ENCODE data around the gene MADCAM1.

DNA sequence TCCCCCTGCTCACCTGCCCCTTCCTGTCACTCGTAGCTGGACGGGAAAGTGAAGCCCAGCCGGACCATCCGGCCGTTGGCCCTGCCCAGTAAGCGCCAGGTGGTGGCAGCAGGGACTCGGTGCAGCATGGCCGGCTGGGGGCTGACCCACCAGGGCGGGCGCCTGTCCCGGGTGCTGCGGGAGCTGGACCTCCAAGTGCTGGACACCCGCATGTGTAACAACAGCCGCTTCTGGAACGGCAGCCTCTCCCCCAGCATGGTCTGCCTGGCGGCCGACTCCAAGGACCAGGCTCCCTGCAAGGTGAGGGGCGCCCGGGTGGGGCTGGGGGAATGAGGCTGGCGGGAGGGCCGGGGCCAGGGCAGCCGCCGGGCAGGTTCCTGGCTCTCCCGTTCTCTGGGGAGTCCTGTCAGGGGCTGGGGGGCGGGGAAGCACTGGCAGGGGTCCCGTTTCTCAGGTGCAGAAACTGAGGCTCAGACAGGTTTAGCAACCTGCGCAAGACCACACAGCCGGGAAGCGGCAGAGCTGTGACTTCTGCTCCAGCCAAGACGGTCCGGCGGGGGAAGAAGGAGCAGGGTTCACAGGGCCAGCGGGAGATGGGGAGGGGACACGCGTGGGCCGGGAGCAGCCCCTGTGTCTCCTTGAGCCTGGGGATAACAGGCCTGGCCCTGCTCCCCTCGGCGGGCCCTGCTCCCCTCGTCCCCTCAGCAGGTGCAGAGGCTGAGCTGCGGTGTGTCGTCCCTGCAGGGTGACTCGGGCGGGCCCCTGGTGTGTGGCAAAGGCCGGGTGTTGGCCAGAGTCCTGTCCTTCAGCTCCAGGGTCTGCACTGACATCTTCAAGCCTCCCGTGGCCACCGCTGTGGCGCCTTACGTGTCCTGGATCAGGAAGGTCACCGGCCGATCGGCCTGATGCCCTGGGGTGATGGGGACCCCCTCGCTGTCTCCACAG is 52.9 kb downstream of the MADCAM1 start:
- TF ChIP-seq CTCF (IDR thresholded peaks at IDR 0.05) (no peak), POLR2AphosphoS5 (IDR thresholded peaks at IDR 0.05) (no peak), POLR2A (IDR thresholded peaks at IDR 0.05) (no peak)
